ENCODE measurements around the gene SNX25.
"Not testable (repeated sequence)": the region's sequence is repeated elsewhere in the genome, so short reads cannot be mapped to it uniquely, and the experiment has no call there.

The SNX25 gene

GRCh38 chr4:185309770-185310169 lies 100.4 kb downstream of the SNX25 start:
- DNase-seq (ENCODE audit: low read depth in 2 of 2) = no peak
- H3K4me3 ChIP-seq (replicated peaks in 1 of 2; ENCODE audit: low read depth in 2 of 2, low read length in 2 of 2) = no peak overlapping the region
- TF ChIP-seq, protein P1, sequence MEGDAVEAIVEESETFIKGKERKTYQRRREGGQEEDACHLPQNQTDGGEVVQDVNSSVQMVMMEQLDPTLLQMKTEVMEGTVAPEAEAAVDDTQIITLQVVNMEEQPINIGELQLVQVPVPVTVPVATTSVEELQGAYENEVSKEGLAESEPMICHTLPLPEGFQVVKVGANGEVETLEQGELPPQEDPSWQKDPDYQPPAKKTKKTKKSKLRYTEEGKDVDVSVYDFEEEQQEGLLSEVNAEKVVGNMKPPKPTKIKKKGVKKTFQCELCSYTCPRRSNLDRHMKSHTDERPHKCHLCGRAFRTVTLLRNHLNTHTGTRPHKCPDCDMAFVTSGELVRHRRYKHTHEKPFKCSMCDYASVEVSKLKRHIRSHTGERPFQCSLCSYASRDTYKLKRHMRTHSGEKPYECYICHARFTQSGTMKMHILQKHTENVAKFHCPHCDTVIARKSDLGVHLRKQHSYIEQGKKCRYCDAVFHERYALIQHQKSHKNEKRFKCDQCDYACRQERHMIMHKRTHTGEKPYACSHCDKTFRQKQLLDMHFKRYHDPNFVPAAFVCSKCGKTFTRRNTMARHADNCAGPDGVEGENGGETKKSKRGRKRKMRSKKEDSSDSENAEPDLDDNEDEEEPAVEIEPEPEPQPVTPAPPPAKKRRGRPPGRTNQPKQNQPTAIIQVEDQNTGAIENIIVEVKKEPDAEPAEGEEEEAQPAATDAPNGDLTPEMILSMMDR (IDR thresholded peaks at IDR 0.05; ENCODE audit: low read depth, low read length) = no peak

DNA sequence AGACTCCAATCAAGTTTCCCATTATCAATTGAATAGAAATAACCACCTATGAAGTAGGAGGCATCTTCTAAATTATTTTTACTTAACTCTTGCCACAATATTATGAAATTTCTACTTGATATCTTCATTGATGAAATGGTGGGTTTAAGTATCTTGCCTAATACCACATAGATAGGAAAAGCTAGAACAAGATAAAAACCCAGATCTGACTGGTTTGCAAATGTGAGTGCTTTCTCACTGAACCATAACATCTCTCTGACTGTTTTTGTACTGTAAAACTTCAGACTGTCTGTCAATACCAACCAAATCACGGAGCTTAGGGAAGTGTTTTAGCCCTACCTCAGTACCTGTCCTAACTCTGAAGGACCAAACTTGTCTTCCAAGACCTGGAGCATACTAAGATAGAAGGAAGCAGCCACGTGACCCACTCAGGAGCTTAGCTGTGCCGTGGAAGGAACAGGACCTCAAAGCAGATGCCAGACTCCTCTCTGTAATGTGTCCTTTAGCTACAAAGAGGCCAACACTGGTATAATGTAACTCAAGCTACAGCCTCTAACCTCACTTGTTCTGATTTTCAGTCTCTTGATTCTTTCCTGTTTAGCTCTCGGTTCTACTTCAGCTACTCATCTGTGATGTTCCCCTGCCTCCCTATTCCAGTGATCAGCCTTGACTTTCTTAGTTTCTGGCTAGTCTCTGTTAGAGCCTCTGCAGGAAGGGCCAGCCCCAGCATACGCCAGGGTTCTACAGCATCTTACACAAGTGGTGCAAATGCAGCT lies 101.9 kb downstream of the SNX25 start:
- TF ChIP-seq, protein P1 (IDR thresholded peaks at IDR 0.05; ENCODE audit: low read depth, low read length) = no peak
- no peak overlapping the region for H3K4me3 ChIP-seq (replicated peaks in 1 of 2; ENCODE audit: low read depth in 2 of 2, low read length in 2 of 2)
- no peak for DNase-seq (ENCODE audit: low read depth in 2 of 2)

DNA sequence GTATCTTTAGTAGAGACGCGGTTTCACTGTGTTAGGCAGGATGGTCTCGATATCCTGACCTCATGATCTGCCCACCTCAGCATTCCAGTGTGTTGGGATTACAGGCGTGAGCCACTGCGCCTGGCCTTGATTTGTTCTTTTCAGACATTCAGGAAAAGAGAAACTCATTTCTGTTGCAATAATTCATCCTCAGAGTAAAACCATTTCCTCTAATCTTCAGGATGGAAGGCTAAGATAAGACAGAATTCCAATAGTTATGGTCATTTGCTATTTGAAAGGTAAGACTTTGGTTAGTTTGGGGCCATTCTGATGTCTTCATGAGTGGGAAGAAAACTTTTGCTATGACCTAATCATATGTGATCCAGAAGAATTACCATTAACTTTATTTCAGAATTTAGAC lies 103.3 kb downstream of the SNX25 start:
- TF ChIP-seq, protein P1 (IDR thresholded peaks at IDR 0.05; ENCODE audit: low read depth, low read length) = no peak
- no peak overlapping the region for H3K4me3 ChIP-seq (replicated peaks in 1 of 2; ENCODE audit: low read depth in 2 of 2, low read length in 2 of 2)
- DNase-seq (ENCODE audit: low read depth in 2 of 2) = no peak

DNA sequence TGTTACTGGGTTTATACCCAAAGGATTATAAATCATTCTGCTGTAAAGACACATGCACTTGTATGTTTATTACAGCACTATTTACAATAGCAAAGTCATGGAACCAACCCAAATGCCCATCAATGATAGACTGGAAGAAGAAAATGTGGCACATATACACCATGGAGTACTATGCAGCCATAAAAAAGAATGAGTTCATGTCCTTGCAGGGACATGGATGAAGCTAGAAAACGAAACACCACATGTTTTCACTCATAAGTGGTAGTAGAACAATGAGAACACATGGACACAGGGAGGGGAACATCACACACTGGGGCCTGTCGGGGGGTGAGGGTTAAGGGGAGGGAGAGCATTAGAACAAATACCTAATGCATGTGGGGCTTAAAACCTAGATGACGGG lies 108.1 kb downstream of the SNX25 start:
- H3K4me3 ChIP-seq (replicated peaks in 1 of 2; ENCODE audit: low read depth in 2 of 2, low read length in 2 of 2) = not testable (repeated sequence)

DNA sequence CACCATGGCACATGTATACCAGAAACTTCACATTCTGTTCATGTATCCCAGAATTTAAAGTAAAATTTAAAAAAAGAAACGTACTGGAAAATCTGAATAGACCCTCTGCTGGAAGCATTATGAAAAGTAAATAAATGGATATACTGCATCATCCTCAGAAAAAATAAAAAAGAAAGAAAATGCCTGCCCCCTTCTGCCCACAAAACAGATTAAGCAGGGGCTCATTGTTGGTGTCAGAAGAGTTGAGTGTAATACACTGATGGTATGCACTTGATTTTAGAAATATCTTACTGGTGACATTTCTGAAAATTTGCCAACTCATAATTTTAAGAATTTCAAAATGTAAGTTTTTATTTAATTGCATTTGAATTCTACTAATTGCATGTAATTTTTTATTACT lies 108.5 kb downstream of the SNX25 start:
- no peak for DNase-seq (ENCODE audit: low read depth in 2 of 2)
- TF ChIP-seq, protein P1 (IDR thresholded peaks at IDR 0.05; ENCODE audit: low read depth, low read length) = no peak
- no peak overlapping the region for H3K4me3 ChIP-seq (replicated peaks in 1 of 2; ENCODE audit: low read depth in 2 of 2, low read length in 2 of 2)

More for the DNA sequence above, 108.1 kb downstream of the SNX25 start:
- DNase-seq (ENCODE audit: low read depth in 2 of 2) = not testable (repeated sequence)

DNA sequence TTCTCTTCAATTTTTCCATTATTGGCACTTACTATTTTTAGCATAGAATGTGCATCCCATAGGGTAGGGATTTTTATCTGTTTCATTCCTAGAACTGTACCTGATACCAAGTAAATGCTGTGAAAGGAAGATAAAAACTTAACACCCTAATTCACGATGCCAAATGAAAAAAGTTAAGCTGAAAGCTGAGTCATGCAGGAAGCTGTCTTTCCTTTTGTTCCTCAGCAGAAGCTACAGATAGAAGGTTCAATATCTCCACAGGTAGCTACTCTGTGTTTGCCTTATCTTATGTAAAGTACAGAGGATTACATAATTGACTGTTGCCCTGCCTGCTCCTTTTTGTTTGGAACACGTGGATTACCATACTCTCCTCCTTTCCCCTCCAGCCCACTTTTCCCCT lies 109.3 kb downstream of the SNX25 start:
- DNase-seq (ENCODE audit: low read depth in 2 of 2) = peak; percentile 20 to 27
- TF ChIP-seq, protein P1 (IDR thresholded peaks at IDR 0.05; ENCODE audit: low read depth, low read length) = no peak
- no peak overlapping the region for H3K4me3 ChIP-seq (replicated peaks in 1 of 2; ENCODE audit: low read depth in 2 of 2, low read length in 2 of 2)

- H3K4me3 ChIP-seq (replicated peaks in 1 of 2; ENCODE audit: low read depth in 2 of 2, low read length in 2 of 2) = no peak overlapping the region
- no peak for DNase-seq (ENCODE audit: low read depth in 2 of 2)
- TF ChIP-seq, protein P1 (IDR thresholded peaks at IDR 0.05; ENCODE audit: low read depth, low read length) = no peak
Observed at GRCh38 chr4:185322803-185323202, 113.4 kb downstream of the SNX25 start.
